ENCODE results near the gene B4GALNT3. TPM values are rescaled to one million over a fixed set of nuclear protein-coding genes. Genes with fewer than 3 reads are reported as not detected.

B4GALNT3 gene
- total and polyA plus RNA-seq, 2 of the 13 experiments (the other 11 are each of a cell fraction or from before 2014, with no cell fraction given): 3.2 to 4.4 TPM

DNA sequence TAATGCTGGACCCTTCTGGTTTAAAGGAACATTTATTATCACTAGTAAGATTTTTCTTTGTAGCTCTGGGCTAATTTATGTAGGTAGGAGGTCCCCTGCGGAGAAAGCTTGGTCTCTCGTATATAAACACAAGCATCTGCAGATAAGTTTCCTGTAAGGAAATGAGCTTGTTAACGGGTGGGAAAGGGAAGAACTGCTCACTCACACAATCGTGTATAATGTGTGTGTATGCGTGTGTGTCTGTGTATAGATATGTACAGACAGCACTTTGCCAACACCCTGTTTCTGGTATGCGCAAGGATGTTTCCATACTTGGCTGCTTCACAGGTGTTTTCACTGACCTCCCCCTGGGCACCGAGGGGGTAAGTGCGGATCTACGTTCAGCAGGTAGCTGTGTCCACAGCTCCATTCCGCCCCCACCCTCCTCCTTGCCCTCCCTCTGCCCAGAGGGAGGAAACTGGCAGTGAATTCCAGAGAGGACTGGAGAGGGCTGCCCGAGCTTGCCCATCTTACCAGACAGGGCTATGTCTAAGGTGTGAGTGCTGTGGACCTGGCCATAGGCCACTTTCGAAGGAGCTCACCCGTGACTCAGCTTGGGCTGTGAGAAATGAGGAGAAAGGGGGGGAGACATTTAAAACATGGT is 138.3 kb downstream of the B4GALNT3 start:
- in situ Hi-C loops (cut with HindIII; ENCODE audit: extremely low pct_ligation_motif_present, low pct_unique_long_range_greater_than_20kb): no loop called here
- ATAC-seq (no peak), DNase-seq (ENCODE audit: low spot score) (no peak), FAIRE-seq (no peak)
- 67% methylated on average over 13 of the region's 13 CpGs for WGBS (ENCODE audit: low lambda C conversion rate)
- no TSS peak for BruUV-seq (replicated peaks)
- intact Hi-C loops (cut with micrococcal nuclease; ENCODE audit: unreplicated experiment): no loop called here
- H3K9ac ChIP-seq (ENCODE audit: insufficient read depth, low read depth, low read length): no peak overlapping the region
- peaks cover 15% of the 10 kb centered on the region for H3K4me1 ChIP-seq (ENCODE audit: insufficient read depth, low read length)
- H3K36me3 ChIP-seq (replicated peaks in 1 of 2; ENCODE audit: control insufficient read depth in 1 of 2, insufficient read depth in 2 of 2, low read length in 2 of 2): no peaks in the 10 kb centered on the region
- no peak overlapping the region for H3K4me3 ChIP-seq (replicated peaks in 1 of 3; ENCODE audit: insufficient read depth in 1 of 3, low read depth in 2 of 3, low read length in 3 of 3)
- no peaks in the 10 kb centered on the region for H4K20me1 ChIP-seq (ENCODE audit: insufficient read depth, low read length)
- no peak overlapping the region for H2AFZ ChIP-seq (ENCODE audit: low read length)
- POLR2A ChIA-PET: no interaction called here
- CTCF ChIA-PET (ENCODE audit: low intra/inter-chr PET ratio, low total read pairs): no interaction called here
- H3K9me3 ChIP-seq (ENCODE audit: low read length): no peaks in the 10 kb centered on the region
- H3K4me2 ChIP-seq (ENCODE audit: low read depth, low read length): no peak overlapping the region
- H3K27ac ChIP-seq (ENCODE audit: extremely low read length, insufficient read depth, low read length): no peak overlapping the region
- TF ChIP-seq GATA4 (IDR thresholded peaks at IDR 0.05; ENCODE audit: borderline replicate concordance, low read depth): no peak
- no peak for TF ChIP-seq ZBTB1 (CRISPR knock-in tag; IDR thresholded peaks at IDR 0.05; ENCODE audit: borderline replicate concordance)
- TF ChIP-seq ASH2L (IDR thresholded peaks at IDR 0.05; ENCODE audit: insufficient read length, low read depth, low read length): no peak
- TF ChIP-seq, protein P1, sequence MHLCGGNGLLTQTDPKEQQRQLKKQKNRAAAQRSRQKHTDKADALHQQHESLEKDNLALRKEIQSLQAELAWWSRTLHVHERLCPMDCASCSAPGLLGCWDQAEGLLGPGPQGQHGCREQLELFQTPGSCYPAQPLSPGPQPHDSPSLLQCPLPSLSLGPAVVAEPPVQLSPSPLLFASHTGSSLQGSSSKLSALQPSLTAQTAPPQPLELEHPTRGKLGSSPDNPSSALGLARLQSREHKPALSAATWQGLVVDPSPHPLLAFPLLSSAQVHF (CRISPR knock-in tag; IDR thresholded peaks at IDR 0.05): no peak
- no peak for TF ChIP-seq NKX3-1 (CRISPR knock-in tag; IDR thresholded peaks at IDR 0.05)
- TF ChIP-seq ZNF3 (CRISPR knock-in tag; IDR thresholded peaks at IDR 0.05): no peak
- H3K79me2 ChIP-seq (ENCODE audit: insufficient read depth, low read length): no peaks in the 10 kb centered on the region
- no peaks in the 10 kb centered on the region for H3K27me3 ChIP-seq (ENCODE audit: control insufficient read depth in 1 of 2, insufficient read depth in 2 of 2, low read length in 2 of 2)

DNA sequence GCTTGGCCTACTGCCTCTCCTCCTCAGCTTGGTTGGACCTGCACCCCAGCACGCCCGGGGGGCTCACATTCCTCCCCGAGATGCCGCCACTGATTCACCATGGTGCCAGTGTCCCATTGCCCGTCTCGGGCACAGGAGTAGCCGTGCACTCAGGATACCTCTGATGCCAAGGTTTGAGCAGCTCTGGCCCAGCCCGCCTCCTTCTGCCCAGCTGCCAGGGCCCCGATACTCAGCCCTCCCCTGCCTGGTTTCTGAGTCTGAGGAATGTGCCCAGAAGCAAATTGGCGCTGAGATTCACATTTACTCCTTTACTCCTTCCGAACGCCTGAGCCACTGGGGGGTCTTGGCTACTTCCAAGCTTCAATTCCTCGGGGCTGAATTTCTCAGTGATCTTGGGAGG is 140.0 kb downstream of the B4GALNT3 start:
- FAIRE-seq (no peak), ATAC-seq (no peak), DNase-seq (ENCODE audit: low spot score) (no peak)
- intact Hi-C loops (cut with micrococcal nuclease; ENCODE audit: unreplicated experiment): no loop called here
- no peaks in the 10 kb centered on the region for H3K9me3 ChIP-seq (ENCODE audit: low read length)
- CTCF ChIA-PET (ENCODE audit: low intra/inter-chr PET ratio, low total read pairs): no interaction called here
- H3K27ac ChIP-seq (ENCODE audit: extremely low read length, insufficient read depth, low read length): no peak overlapping the region
- in situ Hi-C loops (cut with HindIII; ENCODE audit: extremely low pct_ligation_motif_present, low pct_unique_long_range_greater_than_20kb): no loop called here
- H3K4me2 ChIP-seq (ENCODE audit: low read depth, low read length): no peak overlapping the region
- no peak overlapping the region for H3K9ac ChIP-seq (ENCODE audit: insufficient read depth, low read depth, low read length)
- WGBS (ENCODE audit: low lambda C conversion rate): 94% methylated on average over 8 of the region's 13 CpGs
- POLR2A ChIA-PET: no interaction called here
- H2AFZ ChIP-seq (ENCODE audit: low read length): no peak overlapping the region
- no peaks in the 10 kb centered on the region for H3K79me2 ChIP-seq (ENCODE audit: insufficient read depth, low read length)
- no peak overlapping the region for H3K4me3 ChIP-seq (replicated peaks in 1 of 3; ENCODE audit: insufficient read depth in 1 of 3, low read depth in 2 of 3, low read length in 3 of 3)
- no peaks in the 10 kb centered on the region for H3K27me3 ChIP-seq (ENCODE audit: control insufficient read depth in 1 of 2, insufficient read depth in 2 of 2, low read length in 2 of 2)
- H3K36me3 ChIP-seq (replicated peaks in 1 of 2; ENCODE audit: control insufficient read depth in 1 of 2, insufficient read depth in 2 of 2, low read length in 2 of 2): no peaks in the 10 kb centered on the region
- H4K20me1 ChIP-seq (ENCODE audit: insufficient read depth, low read length): no peaks in the 10 kb centered on the region
- no TSS peak for BruUV-seq (replicated peaks)
- peaks cover 13% of the 10 kb centered on the region for H3K4me1 ChIP-seq (ENCODE audit: insufficient read depth, low read length)
- TF ChIP-seq BCL6 (CRISPR knock-in tag; IDR thresholded peaks at IDR 0.05): no peak
- no peak for TF ChIP-seq CC2D1A (CRISPR knock-in tag; IDR thresholded peaks at IDR 0.05)
- TF ChIP-seq, protein P2, sequence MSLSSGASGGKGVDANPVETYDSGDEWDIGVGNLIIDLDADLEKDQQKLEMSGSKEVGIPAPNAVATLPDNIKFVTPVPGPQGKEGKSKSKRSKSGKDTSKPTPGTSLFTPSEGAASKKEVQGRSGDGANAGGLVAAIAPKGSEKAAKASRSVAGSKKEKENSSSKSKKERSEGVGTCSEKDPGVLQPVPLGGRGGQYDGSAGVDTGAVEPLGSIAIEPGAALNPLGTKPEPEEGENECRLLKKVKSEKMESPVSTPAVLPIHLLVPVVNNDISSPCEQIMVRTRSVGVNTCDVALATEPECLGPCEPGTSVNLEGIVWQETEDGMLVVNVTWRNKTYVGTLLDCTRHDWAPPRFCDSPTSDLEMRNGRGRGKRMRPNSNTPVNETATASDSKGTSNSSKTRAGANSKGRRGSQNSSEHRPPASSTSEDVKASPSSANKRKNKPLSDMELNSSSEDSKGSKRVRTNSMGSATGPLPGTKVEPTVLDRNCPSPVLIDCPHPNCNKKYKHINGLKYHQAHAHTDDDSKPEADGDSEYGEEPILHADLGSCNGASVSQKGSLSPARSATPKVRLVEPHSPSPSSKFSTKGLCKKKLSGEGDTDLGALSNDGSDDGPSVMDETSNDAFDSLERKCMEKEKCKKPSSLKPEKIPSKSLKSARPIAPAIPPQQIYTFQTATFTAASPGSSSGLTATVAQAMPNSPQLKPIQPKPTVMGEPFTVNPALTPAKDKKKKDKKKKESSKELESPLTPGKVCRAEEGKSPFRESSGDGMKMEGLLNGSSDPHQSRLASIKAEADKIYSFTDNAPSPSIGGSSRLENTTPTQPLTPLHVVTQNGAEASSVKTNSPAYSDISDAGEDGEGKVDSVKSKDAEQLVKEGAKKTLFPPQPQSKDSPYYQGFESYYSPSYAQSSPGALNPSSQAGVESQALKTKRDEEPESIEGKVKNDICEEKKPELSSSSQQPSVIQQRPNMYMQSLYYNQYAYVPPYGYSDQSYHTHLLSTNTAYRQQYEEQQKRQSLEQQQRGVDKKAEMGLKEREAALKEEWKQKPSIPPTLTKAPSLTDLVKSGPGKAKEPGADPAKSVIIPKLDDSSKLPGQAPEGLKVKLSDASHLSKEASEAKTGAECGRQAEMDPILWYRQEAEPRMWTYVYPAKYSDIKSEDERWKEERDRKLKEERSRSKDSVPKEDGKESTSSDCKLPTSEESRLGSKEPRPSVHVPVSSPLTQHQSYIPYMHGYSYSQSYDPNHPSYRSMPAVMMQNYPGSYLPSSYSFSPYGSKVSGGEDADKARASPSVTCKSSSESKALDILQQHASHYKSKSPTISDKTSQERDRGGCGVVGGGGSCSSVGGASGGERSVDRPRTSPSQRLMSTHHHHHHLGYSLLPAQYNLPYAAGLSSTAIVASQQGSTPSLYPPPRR (CRISPR knock-in tag; IDR thresholded peaks at IDR 0.05; ENCODE audit: borderline replicate concordance): no peak
- TF ChIP-seq MTA1 (CRISPR knock-in tag; IDR thresholded peaks at IDR 0.05; ENCODE audit: borderline replicate concordance): no peak
